A549 (cell line): ENCODE data around the gene HMG20A. TPM values are rescaled to one million over a fixed set of nuclear protein-coding genes. Genes with fewer than 3 reads are reported as not detected.
"Not testable (repeated sequence)": the region's sequence is repeated elsewhere in the genome, so short reads cannot be mapped to it uniquely, and the experiment has no call there.

Experiments used
- ATAC-seq, 2 experiments: fragments of 200-7000 bp in 1 of 2; fragments of >200 bp in 1 of 2; cut with Nextera tagmentation in 1 of 2; cut with Tn5 transposase in 1 of 2; 3 replicates each; pipeline versions ENCODE4 v1.8.0 to v1.9.1; 2018 to 2020; ENCODE audit warnings: mild to moderate bottlenecking in 1 of 2, moderate library complexity in 1 of 2
- CTCF ChIA-PET: fragments of 300-600 bp; sonication (Branson Sonifier 250); formaldehyde crosslinking; extraction: SDS; loops from one replicate; lab custom pipeline; 2021; ENCODE audit warnings: antibody characterized with exemption, inconsistent platforms; lab: Yijun Ruan, JAX
- POLR2A ChIA-PET: fragments of 350-600 bp; formaldehyde crosslinking; extraction: SDS; loops from one replicate; lab custom pipeline; 2021; ENCODE audit warnings: antibody characterized with exemption, inconsistent platforms; lab: Yijun Ruan, JAX
- DNase-seq, 2 experiments: peaks; one replicate each; pipeline versions ENCODE4 v3.0.0 to v3.0.0-alpha.2; 2011 to 2016; ENCODE audit warnings: low read depth in 1 of 2, low spot score in 1 of 2
- FAIRE-seq: peaks from 2 replicates; lab custom pipeline; 2011; peaks lifted over from hg19 to GRCh38; lab: Jason Lieb, UNC
- H3K27ac ChIP-seq, 2 experiments: fragments of >200 bp; sonication (Bioruptor Twin); formaldehyde crosslinking; 3 replicates each; pipeline ENCODE4 v1.5.1; 2016 to 2017
- H3K4me1 ChIP-seq: fragments of >200 bp; sonication (Bioruptor Twin); formaldehyde crosslinking; 3 replicates; pipeline ENCODE4 v1.6.1; 2016
- H3K4me2 ChIP-seq: fragments of >200 bp; sonication (Bioruptor Twin); formaldehyde crosslinking; 3 replicates; pipeline ENCODE4 v1.6.1; 2016
- H3K4me3 ChIP-seq: fragments of >200 bp; sonication (Bioruptor Twin); formaldehyde crosslinking; 3 replicates; pipeline ENCODE4 v1.5.1; 2016
- H3K9me3 ChIP-seq: fragments of >200 bp; sonication (Bioruptor Twin); formaldehyde crosslinking; 3 replicates; pipeline ENCODE4 v1.6.1; 2016
- CHD2 ChIP-seq: fragments of 150-350 bp; IDR thresholded peaks from 2 replicates; pipeline ENCODE4 v1.6.1; 2014; ENCODE audit warnings: low read length; ENCODE audit not compliant: partially characterized antibody
- EP300 ChIP-seq, 2 experiments: fragments of >200 bp; sonication (Bioruptor Twin); formaldehyde crosslinking; IDR thresholded peaks; 2 replicates in 1 of 2; 3 replicates in 1 of 2; pipeline ENCODE4 v1.6.1; 2016 to 2017
- HOXB5 ChIP-seq: fragments of 250-450 bp; sonication (Bioruptor Pico); IDR thresholded peaks from 2 replicates; pipeline ENCODE4 v1.5.0; 2020; ENCODE audit warnings: mild to moderate bottlenecking, moderate library complexity
- JUNB ChIP-seq: fragments of >200 bp; sonication (Bioruptor Twin); formaldehyde crosslinking; IDR thresholded peaks from 2 replicates; pipeline ENCODE4 v1.6.1; 2016
- KDM1A ChIP-seq: fragments of 200-600 bp; sonication (generic); IDR thresholded peaks from 2 replicates; pipeline ENCODE4 v1.6.1; 2016; ENCODE audit warnings: low read depth, mild to moderate bottlenecking
- KDM5A ChIP-seq: fragments of 200-600 bp; sonication (generic); IDR thresholded peaks from 2 replicates; pipeline ENCODE4 v1.6.1; 2016; ENCODE audit warnings: antibody characterized with exemption, mild to moderate bottlenecking
- MYC ChIP-seq: IDR thresholded peaks from 2 replicates; pipeline ENCODE4 v1.6.1; 2012; ENCODE audit warnings: mild to moderate bottlenecking, inconsistent platforms, low read length, improper control_type of control experiment, borderline replicate concordance
- NFE2L2 ChIP-seq: fragments of 150-350 bp; conservative IDR thresholded peaks from 2 replicates; pipeline ENCODE4 v1.6.1; 2014; ENCODE audit warnings: low read length
- NR3C1 ChIP-seq: fragments of >200 bp; sonication (Bioruptor Twin); formaldehyde crosslinking; IDR thresholded peaks from 3 replicates; pipeline ENCODE4 v1.6.1; 2017
- PHF8 ChIP-seq: fragments of 200-600 bp; sonication (generic); IDR thresholded peaks from 2 replicates; pipeline ENCODE4 v1.6.1; 2016; ENCODE audit warnings: low read depth, mild to moderate bottlenecking, antibody characterized with exemption, moderate library complexity, borderline replicate concordance
- POLR2AphosphoS2 ChIP-seq: conservative IDR thresholded peaks from 2 replicates; pipeline ENCODE4 v1.6.1; 2012; ENCODE audit warnings: low read length, improper control_type of control experiment, inconsistent platforms
- RARB ChIP-seq: fragments of 250-450 bp; sonication (Bioruptor Pico); IDR thresholded peaks from 2 replicates; pipeline ENCODE4 v1.8.0; 2021; ENCODE audit warnings: mild to moderate bottlenecking, moderate library complexity
- RCOR1 ChIP-seq: fragments of 150-350 bp; IDR thresholded peaks from 2 replicates; pipeline ENCODE4 v1.6.1; 2014; ENCODE audit warnings: antibody characterized with exemption, low read length, low read depth
- SREBF2 ChIP-seq: fragments of 450-650 bp; IDR thresholded peaks from 2 replicates; pipeline ENCODE4 v1.6.1; 2014; ENCODE audit warnings: mild to moderate bottlenecking, moderate library complexity
- TP53 ChIP-seq: fragments of 250-450 bp; sonication (Bioruptor Pico); IDR thresholded peaks from 2 replicates; pipeline ENCODE4 v1.5.0; 2021; ENCODE audit warnings: mild to moderate bottlenecking, moderate library complexity
- ZFP36 ChIP-seq: fragments of 450-650 bp; IDR thresholded peaks from 2 replicates; pipeline ENCODE4 v1.6.1; 2014; ENCODE audit warnings: borderline replicate concordance; ENCODE audit not compliant: partially characterized antibody
- ZNF302 ChIP-seq: fragments of 250-450 bp; sonication (Bioruptor Pico); IDR thresholded peaks from 2 replicates; pipeline ENCODE4 v1.9.0; 2021; ENCODE audit warnings: inconsistent platforms, mild to moderate bottlenecking, moderate library complexity
- WGBS: methylation state at CpG from one replicate; pipeline ENCODE4 v1.1.6; 2017; ENCODE audit errors: missing lambda C conversion rate; 5-methylcytosine and 5-hydroxymethylcytosine counted together
- polyA plus RNA-seq, 4 experiments: library from polyadenylated mRNA; depleted of rRNA in 3 of 4; stranded (reverse); fragments of >200 nt; fragmentation: RNase III in 1 of 4; extraction: RNeasy Plus Mini Kit Qiagen cat#74134 plus additional on column Dnase treatment in 1 of 4; gene quantifications; 2 replicates in 3 of 4; 3 replicates in 1 of 4; pipeline ENCODE4 v1.2.3, GENCODE V29; 2011 to 2017
- TF ChIP-seq, protein P1 (sequence below): IDR thresholded peaks from 2 replicates; pipeline ENCODE4 v1.6.1; 2012
- TF ChIP-seq, protein P2 (sequence below): fragments of 250-450 bp; sonication (Bioruptor Pico); IDR thresholded peaks from 2 replicates; pipeline ENCODE4 v1.5.0; 2021; ENCODE audit warnings: mild to moderate bottlenecking, moderate library complexity, borderline replicate concordance
- TF ChIP-seq, protein P3 (sequence below): fragments of >200 bp; sonication (Bioruptor Twin); formaldehyde crosslinking; IDR thresholded peaks from 2 replicates; pipeline ENCODE4 v1.6.1; 2016
- TF ChIP-seq, protein P4 (sequence below): fragments of >200 bp; sonication (Bioruptor Twin); formaldehyde crosslinking; IDR thresholded peaks from 3 replicates; pipeline ENCODE4 v1.5.1; 2016
- TF ChIP-seq, protein P5 (sequence below): fragments of >200 bp; sonication (Bioruptor Twin); formaldehyde crosslinking; IDR thresholded peaks from 3 replicates; pipeline ENCODE4 v1.6.1; 2016

Gene HMG20A
- polyA plus RNA-seq, 2 of the 4 experiments (the other 2 are of a cell fraction): 29.5 to 85.1 TPM

DNA sequence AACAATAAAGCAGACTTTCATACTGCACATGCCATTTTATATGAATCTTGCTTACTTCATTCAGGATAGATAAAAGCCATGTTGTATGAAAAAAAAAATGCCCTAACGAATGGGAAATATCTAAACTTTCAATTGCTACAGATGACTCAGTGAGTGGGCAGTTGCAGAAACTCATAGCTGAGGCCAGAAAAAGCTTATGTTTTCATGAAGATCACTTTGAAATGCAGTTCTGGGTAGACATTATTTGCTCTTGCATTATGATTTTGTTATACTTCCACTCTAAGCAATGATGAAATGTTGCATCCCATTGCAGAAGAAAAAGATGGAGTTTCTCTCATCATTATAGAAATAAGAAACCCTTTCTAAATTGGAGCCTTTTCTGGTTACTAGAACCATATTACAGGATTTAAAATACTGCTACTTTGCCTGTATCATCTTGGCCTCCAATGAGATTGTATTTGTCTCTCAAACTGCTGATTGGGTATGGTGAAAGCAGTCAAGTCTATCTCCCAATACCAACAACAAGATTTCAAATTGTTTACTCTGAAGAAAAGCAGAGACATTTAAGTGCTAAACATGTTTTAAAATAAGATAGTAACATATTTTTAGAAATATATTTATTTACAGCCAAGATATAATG, 17.8 kb upstream of the HMG20A start (continued):
- no peak for TF ChIP-seq JUNB
- TF ChIP-seq KDM5A: no peak
- no peak for TF ChIP-seq SREBF2
- TF ChIP-seq, all 56 proteins: peak for 0

DNA sequence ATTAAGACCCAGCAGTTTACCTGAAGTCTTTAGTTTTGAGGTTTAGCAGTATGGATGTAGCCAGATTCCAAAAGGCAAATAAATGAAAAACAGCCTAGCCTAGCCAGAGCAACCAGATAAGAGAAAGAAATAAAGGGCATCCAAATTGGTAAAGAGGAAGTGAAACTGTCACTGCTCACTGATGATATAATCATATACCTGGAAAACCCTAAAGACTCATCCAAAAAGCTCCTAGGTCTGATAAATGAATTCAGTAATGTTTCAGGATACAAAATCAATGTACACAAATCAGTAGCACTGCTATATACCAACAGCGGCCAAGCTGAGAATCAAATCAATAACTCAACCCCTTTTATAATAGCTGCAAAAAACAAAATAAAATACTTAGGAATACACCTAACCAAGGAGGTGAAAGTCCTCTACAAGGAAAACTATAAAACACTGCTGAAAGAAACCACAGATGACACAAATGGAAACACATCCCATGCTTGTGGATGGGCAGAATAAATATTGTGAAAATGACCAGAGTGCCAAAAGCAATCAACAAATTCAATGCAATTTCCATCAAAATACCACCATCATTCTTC, 14.4 kb upstream of the HMG20A start:
- FAIRE-seq, H3K4me3 ChIP-seq, H3K4me1 ChIP-seq, H3K4me2 ChIP-seq, DNase-seq, H3K9me3 ChIP-seq, ATAC-seq, POLR2A ChIA-PET, H3K27ac ChIP-seq: not testable (repeated sequence)
- 83% methylated on average over 1 of the region's 1 CpG for WGBS
- CTCF ChIA-PET: interaction anchor here (1.2 to 1.7 kb wide), 3 partner anchors 13 to 416 kb away, joined by 3 to 5 read pairs (median 4); no protein-coding TSS in a partner anchor

DNA sequence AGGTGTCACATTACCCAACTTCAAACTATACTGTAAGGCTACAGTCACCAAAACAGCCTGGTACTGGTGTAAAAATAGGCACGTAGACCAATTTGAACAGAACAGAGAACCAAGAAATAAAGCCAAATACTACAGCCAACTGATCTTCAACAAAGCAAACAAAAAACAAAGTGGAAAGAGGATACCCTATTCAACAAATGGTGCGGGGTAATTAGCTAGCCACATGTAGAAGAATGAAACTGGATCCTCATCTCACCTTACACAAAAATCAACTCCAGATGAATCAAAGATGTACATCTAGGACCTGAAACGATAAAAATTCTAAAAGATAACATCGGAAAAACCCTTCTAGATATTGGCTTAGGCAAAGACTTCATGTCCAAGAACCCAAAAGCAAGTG, 13.8 kb upstream of the HMG20A start:
- no peak for FAIRE-seq
- Histone ChIP-seq H3K4me2 (no peak overlapping the region), H3K4me3 (no peak overlapping the region), H3K27ac (no peak overlapping the region), H3K4me1 (peaks cover 10% of the 10 kb centered on the region; the same call in 2 of the 3 replicates), H3K9me3 (no peaks in the 10 kb centered on the region)
- no peak for DNase-seq
- ChIA-PET CTCF (interaction anchor here (1.2 to 1.7 kb wide), 3 partner anchors 12 to 416 kb away, joined by 3 to 5 read pairs (median 4); no protein-coding TSS in a partner anchor), POLR2A (no interaction called here)
- ATAC-seq: no peak
- TF ChIP-seq KDM1A (no peak), CHD2 (no peak), RCOR1 (no peak), EP300 (IDR thresholded peaks at IDR 0.05) (no peak), NFE2L2 (no peak), RARB (CRISPR knock-in tag) (no peak)
- TF ChIP-seq, protein P1, sequence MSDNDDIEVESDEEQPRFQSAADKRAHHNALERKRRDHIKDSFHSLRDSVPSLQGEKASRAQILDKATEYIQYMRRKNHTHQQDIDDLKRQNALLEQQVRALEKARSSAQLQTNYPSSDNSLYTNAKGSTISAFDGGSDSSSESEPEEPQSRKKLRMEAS: no peak
- TF ChIP-seq, protein P2, sequence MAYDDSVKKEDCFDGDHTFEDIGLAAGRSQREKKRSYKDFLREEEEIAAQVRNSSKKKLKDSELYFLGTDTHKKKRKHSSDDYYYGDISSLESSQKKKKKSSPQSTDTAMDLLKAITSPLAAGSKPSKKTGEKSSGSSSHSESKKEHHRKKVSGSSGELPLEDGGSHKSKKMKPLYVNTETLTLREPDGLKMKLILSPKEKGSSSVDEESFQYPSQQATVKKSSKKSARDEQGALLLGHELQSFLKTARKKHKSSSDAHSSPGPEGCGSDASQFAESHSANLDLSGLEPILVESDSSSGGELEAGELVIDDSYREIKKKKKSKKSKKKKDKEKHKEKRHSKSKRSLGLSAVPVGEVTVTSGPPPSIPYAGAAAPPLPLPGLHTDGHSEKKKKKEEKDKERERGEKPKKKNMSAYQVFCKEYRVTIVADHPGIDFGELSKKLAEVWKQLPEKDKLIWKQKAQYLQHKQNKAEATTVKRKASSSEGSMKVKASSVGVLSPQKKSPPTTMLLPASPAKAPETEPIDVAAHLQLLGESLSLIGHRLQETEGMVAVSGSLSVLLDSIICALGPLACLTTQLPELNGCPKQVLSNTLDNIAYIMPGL (CRISPR knock-in tag): no peak
- WGBS: 56% methylated on average over 4 of the region's 4 CpGs

DNA sequence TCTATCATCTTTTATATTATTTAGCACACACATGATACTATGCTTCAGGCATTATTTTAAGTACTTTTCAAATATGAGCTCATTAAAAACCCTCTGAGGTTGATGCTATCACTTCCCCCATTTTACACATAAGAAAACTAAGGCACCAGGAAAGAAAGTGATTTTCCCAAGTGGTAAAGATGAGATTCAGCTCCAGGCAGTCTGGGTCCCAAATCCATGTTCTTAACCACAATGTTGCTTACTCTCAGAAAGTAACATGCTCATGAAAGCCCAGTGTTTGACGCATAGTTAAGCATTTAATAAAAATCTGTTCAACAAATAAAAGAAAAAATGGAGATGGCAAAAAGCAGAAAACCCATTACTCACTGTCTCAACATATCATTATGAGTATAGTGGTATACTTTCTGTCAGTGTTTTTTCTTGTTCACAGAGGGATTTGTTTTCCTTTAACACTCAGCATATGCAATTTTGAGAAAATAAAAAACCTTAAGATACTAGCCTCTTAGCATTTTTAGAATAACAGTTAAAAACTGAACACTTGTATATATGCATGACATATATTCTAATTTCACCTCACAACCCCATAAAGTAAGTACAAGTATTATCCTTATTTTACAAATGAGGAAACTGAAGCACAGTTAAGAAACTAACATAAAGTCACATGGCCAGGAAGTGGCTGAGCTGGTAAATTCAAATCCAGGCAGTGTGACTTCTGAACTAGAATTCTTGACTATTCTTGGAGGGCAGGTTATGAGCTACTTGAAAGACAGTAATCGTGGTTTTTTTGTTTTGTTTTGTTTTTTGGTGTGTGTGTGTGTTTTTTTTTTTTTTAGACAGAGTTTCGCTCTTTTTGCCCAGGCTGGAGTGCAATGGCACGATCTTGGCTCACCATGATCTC, 11.2 kb upstream of the HMG20A start:
- DNase-seq (no peak), ATAC-seq (no peak), FAIRE-seq (peak; percentile 39)
- Histone ChIP-seq H3K9me3 (no peaks in the 10 kb centered on the region), H3K4me2 (no peak overlapping the region), H3K27ac (no peak overlapping the region), H3K4me1 (no peaks in the 10 kb centered on the region), H3K4me3 (no peak overlapping the region)
- WGBS: 79% methylated on average over 4 of the region's 4 CpGs
- POLR2A ChIA-PET: no interaction called here
- CTCF ChIA-PET: interaction anchor here (0.6 to 1.6 kb wide), 4 partner anchors 9 to 87 kb away, joined by 3 to 5 read pairs (median 4); no protein-coding TSS in a partner anchor
- no peak for TF ChIP-seq MYC
- TF ChIP-seq, protein P3, sequence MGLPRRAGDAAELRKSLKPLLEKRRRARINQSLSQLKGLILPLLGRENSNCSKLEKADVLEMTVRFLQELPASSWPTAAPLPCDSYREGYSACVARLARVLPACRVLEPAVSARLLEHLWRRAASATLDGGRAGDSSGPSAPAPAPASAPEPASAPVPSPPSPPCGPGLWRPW: no peak
- TF ChIP-seq NR3C1: no peak
- TF ChIP-seq KDM1A: no peak
- no peak for TF ChIP-seq PHF8
- no peak for TF ChIP-seq POLR2AphosphoS2
- no peak for TF ChIP-seq HOXB5 (CRISPR knock-in tag)
- no peak for TF ChIP-seq ZFP36
- TF ChIP-seq, protein P4, sequence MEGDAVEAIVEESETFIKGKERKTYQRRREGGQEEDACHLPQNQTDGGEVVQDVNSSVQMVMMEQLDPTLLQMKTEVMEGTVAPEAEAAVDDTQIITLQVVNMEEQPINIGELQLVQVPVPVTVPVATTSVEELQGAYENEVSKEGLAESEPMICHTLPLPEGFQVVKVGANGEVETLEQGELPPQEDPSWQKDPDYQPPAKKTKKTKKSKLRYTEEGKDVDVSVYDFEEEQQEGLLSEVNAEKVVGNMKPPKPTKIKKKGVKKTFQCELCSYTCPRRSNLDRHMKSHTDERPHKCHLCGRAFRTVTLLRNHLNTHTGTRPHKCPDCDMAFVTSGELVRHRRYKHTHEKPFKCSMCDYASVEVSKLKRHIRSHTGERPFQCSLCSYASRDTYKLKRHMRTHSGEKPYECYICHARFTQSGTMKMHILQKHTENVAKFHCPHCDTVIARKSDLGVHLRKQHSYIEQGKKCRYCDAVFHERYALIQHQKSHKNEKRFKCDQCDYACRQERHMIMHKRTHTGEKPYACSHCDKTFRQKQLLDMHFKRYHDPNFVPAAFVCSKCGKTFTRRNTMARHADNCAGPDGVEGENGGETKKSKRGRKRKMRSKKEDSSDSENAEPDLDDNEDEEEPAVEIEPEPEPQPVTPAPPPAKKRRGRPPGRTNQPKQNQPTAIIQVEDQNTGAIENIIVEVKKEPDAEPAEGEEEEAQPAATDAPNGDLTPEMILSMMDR: no peak
- TF ChIP-seq KDM5A: no peak
- no peak for TF ChIP-seq TP53 (CRISPR knock-in tag)
- TF ChIP-seq, protein P5, sequence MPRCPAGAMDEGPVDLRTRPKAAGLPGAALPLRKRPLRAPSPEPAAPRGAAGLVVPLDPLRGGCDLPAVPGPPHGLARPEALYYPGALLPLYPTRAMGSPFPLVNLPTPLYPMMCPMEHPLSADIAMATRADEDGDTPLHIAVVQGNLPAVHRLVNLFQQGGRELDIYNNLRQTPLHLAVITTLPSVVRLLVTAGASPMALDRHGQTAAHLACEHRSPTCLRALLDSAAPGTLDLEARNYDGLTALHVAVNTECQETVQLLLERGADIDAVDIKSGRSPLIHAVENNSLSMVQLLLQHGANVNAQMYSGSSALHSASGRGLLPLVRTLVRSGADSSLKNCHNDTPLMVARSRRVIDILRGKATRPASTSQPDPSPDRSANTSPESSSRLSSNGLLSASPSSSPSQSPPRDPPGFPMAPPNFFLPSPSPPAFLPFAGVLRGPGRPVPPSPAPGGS: no peak
- no peak for TF ChIP-seq ZNF302
